Stimulated activated CD8-positive, alpha-beta memory T cell treated with anti-CD3 and anti-CD28 coated beads, Interleukin-7, amount 100 ng/mL, for 4 hours (primary cell): ENCODE data around the gene PDILT.

ENCODE experiments used
- DNase-seq, 2 donors: peaks; one replicate each; pipeline ENCODE4 v3.0.0-alpha.2; 2020; ENCODE audit warnings: low read depth in 2 of 2

PDILT gene

DNA sequence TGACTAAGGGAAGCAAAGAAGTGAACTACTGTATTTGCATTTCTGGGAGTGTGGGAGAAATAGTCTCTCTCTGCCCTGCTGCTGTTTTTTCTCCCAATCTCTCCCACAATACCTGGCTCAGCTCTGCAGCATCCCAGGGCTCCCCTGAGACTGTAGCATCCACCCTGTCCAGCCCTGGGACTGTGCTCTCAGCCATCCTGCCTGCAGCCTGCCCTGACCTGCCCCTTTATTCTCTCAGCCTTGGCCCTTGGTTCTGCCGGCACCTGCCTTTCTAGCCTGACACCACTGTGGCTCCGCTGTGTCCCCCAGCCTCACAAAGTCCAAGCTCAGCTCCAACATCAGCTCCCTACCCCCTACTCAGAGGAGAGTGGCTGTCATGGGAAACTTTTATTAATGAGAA lies 1.9 kb downstream of the PDILT start:
- no peak for DNase-seq

DNA sequence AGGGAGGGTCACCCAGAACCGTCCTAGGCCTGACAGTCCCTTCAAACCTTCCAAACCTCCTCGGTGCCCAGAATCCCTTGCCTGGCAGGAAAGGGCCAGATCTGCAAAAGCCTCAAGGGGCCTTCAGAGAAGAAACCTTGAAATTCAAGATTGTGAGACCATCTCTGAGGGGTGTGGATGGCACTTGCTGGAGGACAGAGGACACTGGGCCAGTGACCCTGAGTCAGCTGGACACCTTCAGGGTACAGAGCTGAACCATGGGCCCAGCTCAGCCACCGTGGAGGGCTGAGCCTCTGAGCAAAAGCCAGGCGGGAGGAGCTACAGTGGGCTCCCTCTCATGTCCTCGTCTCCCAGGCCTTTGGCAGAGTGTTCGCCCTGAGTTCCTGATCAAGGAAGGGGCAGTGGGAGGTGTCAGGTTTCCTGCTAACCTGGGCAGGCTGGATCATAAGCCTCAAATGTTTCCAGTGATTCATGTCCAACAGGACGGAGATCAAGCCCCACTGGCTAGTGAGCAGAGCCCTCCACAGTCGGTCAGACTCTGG lies 3.0 kb downstream of the PDILT start:
- no peak for DNase-seq

DNA sequence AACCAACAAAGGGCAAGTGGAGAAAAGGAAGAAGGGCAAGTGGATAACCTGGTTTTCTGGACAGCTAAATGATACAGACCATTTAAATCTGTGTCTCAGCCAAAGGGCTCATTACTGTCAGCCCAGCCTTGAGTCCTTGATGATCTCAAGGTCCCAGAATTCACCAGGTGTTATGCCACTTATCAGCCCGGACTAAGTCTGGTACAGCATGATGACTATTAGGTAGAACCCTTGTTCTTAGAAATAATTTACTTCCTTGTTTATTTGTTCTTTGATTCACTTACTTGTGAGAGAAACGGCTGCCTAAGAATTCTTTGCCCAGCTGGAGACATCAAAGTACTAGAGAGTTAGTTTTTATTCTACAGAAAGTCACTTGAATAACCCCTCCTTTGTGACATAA lies 3.5 kb downstream of the PDILT start:
- DNase-seq, result no peak

DNA sequence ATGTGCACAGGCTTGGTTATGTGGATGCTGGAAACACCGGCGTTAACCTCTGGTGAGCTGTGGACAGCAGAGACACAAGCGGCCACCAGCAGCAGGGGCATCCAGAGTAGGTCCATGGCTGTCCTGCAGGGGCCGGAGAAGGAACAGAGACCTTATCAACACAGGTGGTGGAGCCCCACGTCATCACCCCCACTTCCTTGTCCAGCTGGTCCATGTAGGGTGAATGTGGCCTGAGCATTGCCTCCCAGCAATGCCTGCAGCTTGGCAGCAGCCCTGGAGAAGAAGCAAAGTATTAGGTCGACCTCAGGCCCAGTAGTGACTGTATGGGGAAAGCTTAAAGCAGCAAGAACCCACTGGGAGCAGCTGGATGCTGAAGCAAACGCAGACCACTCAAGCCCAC lies 5.4 kb downstream of the PDILT start:
- no peak for DNase-seq

DNA sequence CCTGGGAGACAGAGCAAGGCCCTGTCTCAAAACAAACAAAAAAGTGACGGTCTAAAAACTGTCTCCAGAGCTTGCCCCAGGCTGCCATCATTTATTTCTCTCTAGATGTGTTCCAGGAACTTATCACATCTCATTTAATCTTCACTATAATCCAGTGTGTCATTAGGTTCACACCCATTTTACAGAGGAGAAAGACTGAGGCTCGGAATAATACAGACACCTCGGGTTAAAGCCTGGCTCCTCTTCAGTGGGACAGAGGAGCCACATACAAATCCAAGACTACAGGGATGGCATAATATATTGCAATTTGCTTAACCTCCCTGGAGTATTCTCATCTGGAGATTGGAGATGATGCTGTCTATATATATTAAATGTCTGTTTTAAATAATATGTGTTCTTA lies 5.9 kb downstream of the PDILT start:
- no peak for DNase-seq

DNA sequence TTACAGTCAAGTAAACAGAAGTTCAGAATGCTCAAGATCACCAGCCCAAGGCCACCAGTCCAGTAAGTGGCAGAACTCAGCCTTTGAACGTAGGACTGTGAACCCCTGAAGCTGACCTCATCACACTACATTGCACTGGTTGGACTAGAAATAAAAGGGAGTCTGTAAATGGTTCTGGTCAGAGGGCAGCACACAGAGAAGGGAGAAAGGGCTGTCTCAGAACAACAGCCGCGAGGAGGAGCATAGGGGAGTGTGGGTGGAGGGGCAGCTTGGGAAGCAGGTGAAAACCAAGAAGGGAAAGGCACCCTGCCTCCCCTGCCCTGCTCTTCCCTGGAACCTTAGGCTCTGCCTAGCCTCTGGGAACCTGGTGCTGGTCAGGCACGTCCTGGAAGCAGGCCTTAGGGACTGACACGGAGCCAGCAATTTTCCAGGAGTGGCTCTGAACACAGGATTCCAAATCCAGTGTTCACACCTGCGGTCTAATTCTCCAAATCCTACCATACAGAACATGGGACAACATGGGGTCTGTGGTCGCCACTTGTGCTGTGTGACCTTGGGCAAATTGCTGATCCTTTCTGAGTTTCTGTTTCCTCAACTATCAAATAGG lies 7.0 kb downstream of the PDILT start:
- no peak for DNase-seq

DNA sequence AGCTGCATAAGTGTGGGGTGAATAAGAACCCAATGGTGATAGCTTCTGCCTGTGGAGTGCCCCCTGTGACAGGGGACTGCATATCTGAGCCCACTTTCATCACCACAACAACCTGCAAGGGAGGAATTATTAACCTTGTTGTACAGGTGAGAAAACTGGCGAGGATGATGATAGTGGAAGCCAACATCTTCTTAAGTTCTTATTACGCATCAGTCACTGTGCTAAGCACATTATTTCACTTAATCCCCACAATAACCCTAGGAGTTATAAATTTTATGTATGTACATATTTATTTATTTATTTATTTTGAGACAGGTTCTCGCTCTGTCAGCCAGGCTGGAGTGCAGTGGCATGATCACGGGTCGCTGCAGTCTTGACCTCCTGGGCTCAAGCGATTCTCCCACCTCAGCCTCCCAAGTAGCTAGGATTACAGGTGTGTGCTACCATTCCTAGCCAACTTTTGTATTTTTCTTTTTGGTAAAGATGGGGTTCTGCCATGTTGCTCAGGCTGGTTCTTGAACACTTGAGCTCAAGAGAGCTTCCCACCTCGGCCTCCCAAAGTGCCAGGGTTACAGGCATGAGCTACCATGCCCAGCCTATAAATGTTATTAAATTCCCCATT lies 7.6 kb downstream of the PDILT start:
- no peak for DNase-seq

DNA sequence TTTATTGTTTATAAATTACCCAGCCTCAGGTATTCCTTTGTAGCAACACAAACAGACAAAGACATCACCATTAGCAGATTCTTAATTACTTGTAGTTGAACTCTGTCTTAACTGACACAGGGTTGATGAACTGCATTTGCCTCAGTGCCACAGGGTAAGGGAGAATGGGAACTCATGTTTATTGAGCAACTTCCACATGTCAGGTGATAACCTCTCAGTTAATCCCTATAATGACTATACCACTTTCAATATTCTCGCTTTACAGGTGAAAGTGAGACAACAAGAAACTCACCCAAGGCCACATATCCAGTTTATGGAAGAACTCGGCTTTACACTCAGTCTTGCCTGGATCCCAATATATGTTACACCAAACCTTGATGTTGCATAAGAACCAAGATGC lies 8.6 kb downstream of the PDILT start:
- no peak for DNase-seq

DNA sequence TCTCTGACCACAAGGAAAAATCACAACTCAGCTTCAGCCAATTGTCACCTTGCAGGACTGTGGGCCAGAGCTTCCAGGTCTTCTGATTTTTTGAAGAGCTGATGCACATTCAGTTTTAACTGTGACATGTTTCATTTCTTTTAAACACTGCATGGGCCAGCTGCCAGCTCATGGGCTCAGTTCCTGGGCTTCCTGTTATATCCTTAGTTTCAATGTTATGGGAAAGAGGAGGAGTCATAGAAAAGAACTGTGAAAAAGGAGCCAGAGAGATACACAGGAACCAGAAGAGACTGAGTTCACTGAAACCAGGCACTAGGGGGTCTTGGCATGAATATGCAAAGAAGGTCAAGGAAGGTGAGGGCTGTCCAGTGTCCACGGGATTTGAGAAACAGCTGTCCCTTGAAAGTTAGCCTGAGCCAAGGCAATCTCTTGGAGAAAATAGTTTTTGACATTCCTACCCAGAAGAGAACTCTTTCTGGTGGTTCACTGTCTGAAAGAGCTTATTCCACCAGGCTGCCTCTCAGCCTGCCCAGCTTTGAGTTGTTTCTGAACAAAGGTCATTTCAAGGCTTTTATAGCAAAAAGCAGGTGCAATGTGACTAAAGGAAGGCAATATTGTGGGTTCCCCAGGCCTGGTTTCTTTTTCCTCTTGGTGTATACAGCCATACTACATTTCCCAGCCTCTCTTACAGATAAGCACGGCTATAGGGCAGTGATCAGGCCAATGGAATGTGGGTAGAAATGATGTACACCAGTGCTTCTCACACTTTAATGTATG lies 10.5 kb downstream of the PDILT start:
- no peak for DNase-seq

DNA sequence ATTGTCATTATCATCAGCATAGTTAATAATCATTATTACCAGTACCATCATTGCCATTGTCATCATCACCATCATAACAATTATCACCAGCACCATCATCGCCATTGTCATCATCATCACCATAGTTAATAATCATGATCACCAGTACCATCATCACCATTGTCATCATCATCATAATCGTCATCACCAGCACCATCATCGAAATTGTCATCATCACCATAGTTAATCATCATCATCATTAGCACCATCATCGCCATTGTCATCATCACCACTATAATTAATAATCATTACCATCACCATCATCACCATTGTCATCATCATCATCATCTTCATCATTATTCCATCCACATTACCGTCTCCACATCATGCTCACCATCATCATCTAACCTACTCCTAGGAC lies 13.5 kb downstream of the PDILT start:
- no peak for DNase-seq

DNA sequence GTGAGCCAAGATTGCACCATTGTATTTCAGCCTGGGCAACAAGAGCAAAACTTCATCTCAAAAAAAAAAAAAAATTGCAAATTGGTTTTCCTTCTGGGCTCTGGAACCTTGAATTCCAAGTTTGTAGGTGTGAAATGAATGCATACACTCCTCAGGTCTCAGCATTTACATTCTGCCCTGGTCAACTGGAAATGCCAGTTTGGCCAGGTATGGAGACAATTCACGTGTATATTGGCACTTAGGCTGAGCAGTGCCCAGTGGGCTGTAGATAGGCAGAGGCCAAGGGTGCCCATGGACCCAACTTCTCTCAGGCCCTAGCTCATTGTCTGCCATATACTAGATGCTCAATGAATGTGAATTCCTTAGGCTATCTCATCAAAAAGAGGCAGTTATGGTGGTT lies 15.7 kb downstream of the PDILT start:
- DNase-seq, result no peak

DNA sequence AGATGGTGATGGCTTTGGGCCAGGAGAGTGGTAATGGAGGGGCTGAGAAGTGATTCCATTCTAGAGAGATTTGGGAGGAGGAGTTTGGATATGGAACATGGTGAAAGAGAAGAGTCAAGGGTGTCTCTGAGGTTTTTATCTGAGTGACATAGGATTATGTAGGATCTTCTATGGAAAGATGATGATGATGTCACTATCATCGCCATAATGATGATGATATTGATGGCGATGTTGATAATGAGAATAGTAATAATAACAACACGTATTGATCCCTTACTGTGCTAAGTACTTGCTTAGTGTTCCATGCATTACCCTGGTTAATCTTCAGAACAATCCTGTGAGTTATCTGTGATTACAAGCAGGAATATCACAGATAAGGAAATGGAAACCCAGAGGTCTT lies 16.6 kb downstream of the PDILT start:
- DNase-seq, result no peak

DNA sequence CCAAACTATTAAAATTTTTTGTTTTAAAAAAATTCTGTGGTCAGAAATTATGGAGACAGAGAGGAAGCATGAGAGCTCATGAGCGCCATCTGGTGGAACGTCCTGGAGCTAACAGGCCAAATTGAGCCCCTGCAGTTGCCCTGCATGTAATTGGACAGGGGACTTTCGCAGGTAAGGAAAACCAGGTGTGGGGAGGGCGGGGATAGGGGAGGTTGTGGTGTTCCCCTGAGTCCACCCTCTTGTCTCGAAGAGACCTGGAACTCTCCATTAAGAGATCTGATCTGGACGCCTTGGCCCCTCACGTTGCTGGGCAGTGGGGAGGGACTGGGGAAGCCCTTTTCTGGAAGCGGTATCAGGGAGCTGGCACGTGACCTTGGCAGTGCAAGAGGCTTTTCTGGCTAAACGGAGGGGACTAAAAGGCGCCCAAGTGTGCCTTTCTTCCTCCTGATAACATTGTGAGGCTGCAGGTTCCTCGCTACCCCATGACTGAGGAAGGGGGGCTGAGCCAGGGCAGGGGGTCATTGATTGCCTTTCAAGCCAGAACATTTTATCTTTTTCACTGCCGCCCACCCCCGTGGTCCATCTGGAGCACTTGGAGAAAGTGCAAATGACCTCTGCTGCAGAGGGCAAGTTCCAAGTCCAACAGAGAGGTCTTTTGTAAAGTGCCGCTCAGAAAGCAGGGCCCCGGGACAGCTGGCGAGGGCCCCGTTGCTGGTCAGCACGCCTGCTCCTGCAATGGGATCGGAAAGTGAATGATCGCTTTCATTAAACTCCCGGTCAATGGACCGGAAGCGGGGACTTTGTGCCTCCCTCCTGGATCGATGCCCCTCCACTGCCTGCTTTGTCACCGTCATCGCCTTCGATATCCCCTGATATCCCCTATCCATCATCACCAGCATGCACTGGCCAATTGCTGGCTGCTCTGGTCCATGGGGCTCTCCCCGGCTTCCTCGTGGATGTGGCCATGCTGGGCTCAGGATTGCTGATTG lies 18.4 kb downstream of the PDILT start:
- DNase-seq, result peak in 1 of 2 donors; percentile 2

DNA sequence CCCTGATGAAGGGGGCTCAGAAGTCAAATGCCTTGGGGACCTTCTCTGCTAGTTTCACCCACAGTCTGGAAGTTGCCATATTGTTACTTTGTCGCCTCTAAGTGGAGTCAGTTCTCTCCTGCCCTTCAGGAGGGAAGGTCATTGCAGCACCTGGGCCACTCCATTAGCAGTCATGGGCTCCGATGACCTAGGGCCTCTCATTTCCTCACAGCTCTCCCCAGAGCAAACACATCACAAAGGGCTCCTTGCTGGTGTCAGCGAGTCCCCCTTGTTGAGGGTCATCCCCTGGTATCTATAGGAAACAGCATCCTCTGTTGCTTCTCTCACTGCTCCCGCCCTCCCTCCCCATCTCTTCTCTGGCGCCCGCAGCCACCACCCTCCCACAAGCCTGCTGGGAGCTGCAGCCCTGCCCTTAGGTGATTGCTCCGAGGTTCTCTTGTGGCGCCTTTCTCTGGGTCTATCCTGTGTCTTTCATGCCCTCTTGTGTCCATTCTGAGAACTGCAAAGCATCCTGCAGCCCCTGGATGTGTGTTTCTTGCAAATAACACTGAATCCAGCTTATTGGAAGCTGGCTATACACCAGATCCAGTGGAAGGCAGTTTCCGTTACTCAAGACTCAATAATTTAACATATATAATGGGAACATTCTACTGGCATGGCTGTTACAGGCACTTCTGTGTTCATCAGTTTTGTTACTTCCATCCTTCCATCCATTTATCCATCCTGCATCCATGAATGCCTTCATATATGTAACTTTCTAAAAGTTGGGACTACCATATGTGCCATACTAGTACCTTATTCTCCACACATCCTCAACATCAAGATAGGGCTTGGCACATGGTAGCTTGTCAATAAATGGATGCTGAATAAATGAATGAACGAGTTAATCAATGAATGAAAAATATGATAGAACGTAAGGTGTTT lies 21.2 kb downstream of the PDILT start:
- peak; percentile 0 to 5 for DNase-seq

DNA sequence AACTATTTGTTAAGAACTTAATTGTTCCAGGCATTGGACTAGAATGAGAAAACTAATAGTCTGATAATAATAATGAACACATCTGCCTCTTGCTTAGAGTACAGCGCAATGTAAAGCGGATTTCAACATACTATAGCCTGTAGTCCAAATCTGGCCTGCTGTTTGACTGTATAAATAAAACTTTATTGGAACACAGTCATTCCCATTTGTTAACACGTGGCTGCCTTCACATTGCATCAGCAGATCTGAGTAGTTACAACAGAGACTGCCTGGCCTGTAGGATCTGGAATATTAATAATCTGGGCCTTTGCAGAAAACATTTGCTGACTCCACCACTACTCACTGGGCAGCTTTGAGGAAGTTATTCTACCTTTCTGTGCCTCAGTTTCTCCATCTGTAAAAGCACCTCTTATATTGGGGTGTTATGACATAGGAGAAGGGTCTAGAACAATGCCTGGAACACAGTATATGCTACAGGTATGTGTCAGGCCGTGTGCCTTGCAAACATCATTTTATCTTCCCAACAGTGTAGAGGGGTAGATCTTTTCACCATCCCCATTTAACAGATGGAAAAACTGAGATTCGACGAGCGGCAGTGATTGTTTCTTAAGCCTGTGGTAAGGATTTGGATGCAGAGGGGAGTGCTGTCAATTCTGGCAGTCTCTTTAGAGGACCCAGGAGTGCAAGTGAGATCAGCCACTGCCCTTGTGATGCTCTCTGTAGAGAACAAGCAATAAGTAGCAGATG lies 22.2 kb downstream of the PDILT start:
- no peak for DNase-seq

DNA sequence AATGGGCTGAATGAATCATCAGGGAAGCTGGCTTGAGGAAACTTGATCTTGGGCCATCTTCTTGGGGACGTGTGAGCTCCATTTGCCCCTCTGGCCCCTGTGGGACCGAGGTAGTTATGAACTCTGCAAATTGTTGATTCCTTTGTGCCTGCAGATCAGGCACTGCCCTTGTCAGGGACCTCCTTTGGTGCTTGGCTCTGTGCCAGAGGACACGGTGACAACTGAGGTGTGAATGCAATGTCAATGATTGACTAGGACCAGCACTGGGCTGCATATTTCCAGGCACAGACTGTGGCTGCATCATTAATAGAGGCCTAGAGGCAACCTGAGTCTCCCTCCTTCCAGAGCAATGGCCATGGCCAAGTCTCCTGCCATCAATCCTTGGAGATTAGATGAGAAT lies 23.8 kb downstream of the PDILT start:
- no peak for DNase-seq

DNA sequence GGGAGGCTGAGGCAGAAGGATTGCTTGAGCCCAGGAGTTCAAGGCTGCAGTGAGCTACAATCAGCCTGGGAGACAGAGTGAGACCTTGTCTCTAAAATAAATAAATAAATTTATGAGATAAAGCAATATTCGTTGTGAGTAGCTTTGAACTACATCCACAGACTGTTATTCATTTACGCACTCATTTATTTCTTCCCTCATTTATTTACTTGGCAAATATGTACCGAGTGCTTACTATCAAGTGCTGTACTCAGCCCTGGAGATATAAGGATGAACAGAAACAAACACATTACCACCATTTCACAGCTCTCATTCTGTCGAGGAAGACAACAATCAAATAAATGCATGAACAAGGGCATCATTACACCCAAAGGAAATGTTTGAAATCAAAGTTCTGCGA lies 27.4 kb downstream of the PDILT start:
- DNase-seq, result no peak

DNA sequence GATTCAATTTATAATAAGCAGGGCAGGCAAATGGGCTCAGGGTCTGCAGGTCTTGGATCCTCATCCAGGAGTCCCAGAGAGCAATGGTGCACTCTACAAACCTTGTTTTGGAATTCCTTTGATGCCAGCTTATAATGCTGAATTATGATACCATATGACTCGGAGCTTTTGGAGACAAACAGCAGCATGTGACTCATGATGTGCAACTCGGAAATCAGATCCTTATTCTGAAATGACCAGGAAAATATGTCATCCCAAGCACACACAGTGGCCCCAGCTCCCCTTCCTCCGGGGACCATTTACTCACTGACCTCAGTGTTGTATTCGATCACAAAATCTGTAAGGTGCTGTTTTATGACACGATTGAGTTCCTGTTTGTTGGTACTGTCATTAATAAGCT lies 31.8 kb downstream of the PDILT start:
- DNase-seq, result no peak

DNA sequence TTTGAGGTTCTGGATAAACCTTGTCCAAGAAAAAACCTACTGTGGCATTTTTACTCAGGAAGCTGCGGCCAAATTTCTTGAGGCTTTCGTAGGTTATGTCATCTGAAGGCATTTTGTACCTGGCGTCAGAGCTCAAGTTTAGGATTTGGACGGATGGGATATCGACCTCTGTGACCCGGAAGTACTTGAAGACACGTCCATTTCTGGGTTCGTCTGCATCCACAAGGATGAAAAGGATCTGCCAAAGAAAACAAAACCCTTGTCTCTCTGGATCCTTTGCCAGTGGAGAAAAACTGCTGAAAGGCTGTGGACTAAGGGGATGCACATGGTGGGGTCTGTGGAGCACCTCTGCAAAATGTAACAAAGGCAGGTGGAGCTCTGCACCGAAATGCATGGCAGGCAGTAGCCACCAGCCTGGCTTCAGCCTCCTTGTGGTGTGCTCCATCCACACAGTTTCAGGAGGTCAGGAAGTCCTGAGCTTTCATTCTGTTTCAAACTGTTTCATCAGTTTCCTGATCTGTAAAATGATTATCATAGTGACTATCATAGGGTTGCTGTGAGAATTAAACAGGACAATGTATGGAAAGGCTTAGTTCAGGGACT lies 35.0 kb downstream of the PDILT start:
- DNase-seq, result no peak

DNA sequence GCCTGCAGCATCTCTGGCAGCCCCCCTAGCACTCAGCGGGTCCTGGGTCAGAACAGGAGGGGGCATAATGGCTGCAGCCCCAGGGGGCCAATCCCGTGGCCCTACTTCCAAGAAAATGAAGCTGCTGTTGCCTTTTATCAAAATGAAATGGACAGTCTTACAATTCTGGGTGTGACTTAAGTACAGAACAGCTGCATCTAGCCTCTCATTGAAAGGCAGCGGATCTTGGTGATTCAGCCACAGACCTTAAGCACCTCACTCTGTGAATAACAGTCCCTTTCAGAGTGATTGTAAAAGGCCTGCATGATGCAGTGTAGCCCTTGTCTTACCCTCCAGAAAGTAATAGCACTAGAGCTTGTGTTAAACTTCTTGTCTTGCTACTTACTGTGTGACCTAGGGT lies 40.5 kb downstream of the PDILT start:
- no peak for DNase-seq
